Measurements from ENCODE around the gene DHRSX. TPM values are rescaled to one million over a fixed set of nuclear protein-coding genes. Genes with fewer than 3 reads are reported as not detected.

DHRSX gene
- total and polyA plus RNA-seq, 2 of the 8 experiments (the other 6 are each of a cell fraction or from before 2014, with no cell fraction given) = 35.1 to 43.4 TPM

- no peak for FAIRE-seq
These were observed 10.1 kb downstream of the DHRSX start for GRCh38 chrX:2490634-2491033.

More at GRCh38 chrX:2490634-2491033, 10.1 kb downstream of the DHRSX start:
- Histone ChIP-seq H3K79me2 (ENCODE audit: control insufficient read depth in 1 of 2, insufficient read depth in 2 of 2, low read length in 2 of 2) (peaks cover 0 to 87% of the 10 kb centered on the region in 2 experiments; a peak in 2 of 4 replicates), H4K91ac (replicated peaks; ENCODE audit: insufficient read length, low read length) (no peak overlapping the region), H3K18ac (ENCODE audit: extremely low read depth, low read length) (no peak overlapping the region), H2AFZ (ENCODE audit: low read length) (no peak overlapping the region), H3K4me2 (ENCODE audit: insufficient read depth in 1 of 2, low read depth in 2 of 2, low read length in 2 of 2) (no peak overlapping the region), H3K23me2 (ENCODE audit: low read depth, low read length) (no peaks in the 10 kb centered on the region), H3K56ac (replicated peaks; ENCODE audit: insufficient read length, low read depth, low read length) (no peak overlapping the region), H2BK20ac (ENCODE audit: low read length) (no peak overlapping the region), H4K5ac (ENCODE audit: insufficient read length, low read depth, low read length) (no peak overlapping the region), H4K8ac (ENCODE audit: extremely low read depth, insufficient read depth, low read length) (no peak overlapping the region), H3K36me3 (ENCODE audit: control insufficient read depth in 2 of 4, insufficient read depth in 4 of 4, low read length in 3 of 4) (peaks cover 10 to 61% (median 36%) of the 10 kb centered on the region in 4 experiments; a peak in 7 of 8 replicates), H2AK5ac (ENCODE audit: low read depth, low read length) (no peak overlapping the region), H3K79me1 (ENCODE audit: low read depth, low read length) (peaks cover 22% of the 10 kb centered on the region), H3K27me3 (replicated peaks in 1 of 4; ENCODE audit: control insufficient read depth in 3 of 4, extremely low read depth in 1 of 4, insufficient read depth in 3 of 4, low read length in 3 of 4) (no peaks in the 10 kb centered on the region), H2BK15ac (ENCODE audit: low read length) (no peak overlapping the region), H2BK12ac (ENCODE audit: low read depth, low read length) (no peak overlapping the region), H2BK120ac (replicated peaks; ENCODE audit: low read depth, low read length) (no peak overlapping the region), H3K4ac (replicated peaks; ENCODE audit: insufficient read length, low read depth, low read length) (no peak overlapping the region), H3K4me1 (replicated peaks in 1 of 4; ENCODE audit: control insufficient read depth in 3 of 4, insufficient read depth in 4 of 4, low read length in 3 of 4) (peaks cover 0 to 8% (median 2%) of the 10 kb centered on the region in 4 experiments; a peak in 4 of 7 replicates), H2BK5ac (ENCODE audit: low read depth, low read length) (no peak overlapping the region), H3K9me3 (ENCODE audit: insufficient read depth in 2 of 2, low read depth in 1 of 2, low read length in 1 of 2) (no peaks in the 10 kb centered on the region), H3K9ac (replicated peaks in 1 of 4; ENCODE audit: extremely low read depth in 1 of 4, low read depth in 3 of 4, low read length in 3 of 4) (no peak overlapping the region), H3K27ac (ENCODE audit: low read depth, low read length) (no peak overlapping the region), H4K20me1 (replicated peaks in 1 of 2; ENCODE audit: control insufficient read depth in 1 of 2, insufficient read depth in 2 of 2, low read length in 2 of 2) (peaks cover 14 to 20% of the 10 kb centered on the region in 2 experiments), H3K23ac (ENCODE audit: insufficient read length) (no peak overlapping the region), H3K4me3 (ENCODE audit: extremely low read depth in 1 of 4, insufficient read depth in 2 of 4, low read depth in 3 of 4, low read length in 4 of 4) (no peak overlapping the region), H3K14ac (ENCODE audit: insufficient read length) (no peak overlapping the region)
- POLR2A ChIA-PET (ENCODE audit: partially characterized antibody) = no interaction called here
- no peak for DNase-seq (ENCODE audit: low read depth in 1 of 2, low spot score in 2 of 2)
- CTCF ChIA-PET (ENCODE audit: partially characterized antibody) = no interaction called here
- no peak for TF ChIP-seq SIRT6 (IDR thresholded peaks at IDR 0.05; ENCODE audit: low read length)
- no peak for TF ChIP-seq USF2 (IDR thresholded peaks at IDR 0.05; ENCODE audit: low read length)
- TF ChIP-seq E2F6 (IDR thresholded peaks at IDR 0.05) = no peak
- WGBS, 2 experiments (ENCODE audit: extremely low coverage in 1 of 2, insufficient coverage in 1 of 2, insufficient read length in 1 of 2, insufficient replicate concordance in 2 of 2, low coverage in 1 of 2, low lambda C conversion rate in 2 of 2, missing lambda C conversion rate in 1 of 2) = 96% methylated on average over 22 of the region's 22 CpGs; no CpG with 5 or more reads in 1 of the 2 experiments
